HEK293 (cell line): Measurements from ENCODE around the gene SUFU.

ENCODE experiments used
- ATF2 ChIP-seq: fragments of 450-650 bp; formaldehyde crosslinking; IDR thresholded peaks from 2 replicates; pipeline ENCODE4 v1.5.1; 2016; ENCODE audit warnings: missing biosample characterization, missing genetic modification characterization, low read depth
- CTCF ChIP-seq: fragments of 450-650 bp; formaldehyde crosslinking; IDR thresholded peaks from 2 replicates; pipeline ENCODE4 v1.5.1; 2016; ENCODE audit warnings: missing biosample characterization, missing genetic modification characterization
- REPIN1 ChIP-seq: fragments of 450-650 bp; formaldehyde crosslinking; IDR thresholded peaks from 2 replicates; pipeline ENCODE4 v1.5.1; 2017; ENCODE audit warnings: missing biosample characterization, missing genetic modification characterization, low read depth
- TCF7L2 ChIP-seq: IDR thresholded peaks from 2 replicates; pipeline ENCODE4 v1.6.1; 2011; ENCODE audit warnings: low read depth, mild to moderate bottlenecking, inconsistent platforms, low read length, moderate library complexity, borderline replicate concordance
- YY1 ChIP-seq: fragments of 450-650 bp; formaldehyde crosslinking; IDR thresholded peaks from 2 replicates; pipeline ENCODE4 v1.5.1; 2018; ENCODE audit warnings: missing biosample characterization, missing genetic modification characterization
- ZBTB7A ChIP-seq: fragments of 450-650 bp; formaldehyde crosslinking; IDR thresholded peaks from 2 replicates; pipeline ENCODE4 v1.5.1; 2016; ENCODE audit warnings: low read depth, missing biosample characterization, missing genetic modification characterization
- ZFP37 ChIP-seq: fragments of 450-650 bp; formaldehyde crosslinking; IDR thresholded peaks from 2 replicates; pipeline ENCODE4 v1.5.1; 2016; ENCODE audit warnings: missing biosample characterization, missing genetic modification characterization
- ZNF133 ChIP-seq: fragments of 450-650 bp; formaldehyde crosslinking; IDR thresholded peaks from 2 replicates; pipeline ENCODE4 v1.5.1; 2016; ENCODE audit warnings: missing biosample characterization, missing genetic modification characterization
- ZNF155 ChIP-seq: fragments of 450-650 bp; formaldehyde crosslinking; IDR thresholded peaks from 2 replicates; pipeline ENCODE4 v1.5.1; 2016; ENCODE audit warnings: missing biosample characterization, missing genetic modification characterization
- ZNF274 ChIP-seq, 2 experiments: fragments of 200-500 bp in 1 of 2; fragments of 450-650 bp in 1 of 2; sonication (Bioruptor generic) in 1 of 2; formaldehyde crosslinking in 1 of 2; IDR thresholded peaks; 2 replicates each; pipeline versions ENCODE4 v1.5.1 to v1.6.1; 2014 to 2016; ENCODE audit warnings: borderline replicate concordance in 1 of 2, inconsistent platforms in 1 of 2, low read length in 1 of 2, missing biosample characterization in 1 of 2, missing genetic modification characterization in 1 of 2
- ZNF837 ChIP-seq: fragments of 450-650 bp; formaldehyde crosslinking; IDR thresholded peaks from 2 replicates; pipeline ENCODE4 v1.5.1; 2016; ENCODE audit warnings: missing biosample characterization, missing genetic modification characterization
- TF ChIP-seq, protein P1 (sequence below): fragments of 450-650 bp; formaldehyde crosslinking; conservative IDR thresholded peaks from 2 replicates; pipeline ENCODE4 v1.5.1; 2016; ENCODE audit warnings: low read depth, missing biosample characterization, missing genetic modification characterization
- TF ChIP-seq, protein P2 (sequence below): fragments of 450-650 bp; formaldehyde crosslinking; IDR thresholded peaks from 2 replicates; pipeline ENCODE4 v1.5.1; 2016; ENCODE audit warnings: missing biosample characterization, missing genetic modification characterization

- TF ChIP-seq CTCF (tag by site-specific recombination), result no peak
- no peak for TF ChIP-seq ZNF837
- no peak for TF ChIP-seq ZBTB7A
- TF ChIP-seq, protein P1, sequence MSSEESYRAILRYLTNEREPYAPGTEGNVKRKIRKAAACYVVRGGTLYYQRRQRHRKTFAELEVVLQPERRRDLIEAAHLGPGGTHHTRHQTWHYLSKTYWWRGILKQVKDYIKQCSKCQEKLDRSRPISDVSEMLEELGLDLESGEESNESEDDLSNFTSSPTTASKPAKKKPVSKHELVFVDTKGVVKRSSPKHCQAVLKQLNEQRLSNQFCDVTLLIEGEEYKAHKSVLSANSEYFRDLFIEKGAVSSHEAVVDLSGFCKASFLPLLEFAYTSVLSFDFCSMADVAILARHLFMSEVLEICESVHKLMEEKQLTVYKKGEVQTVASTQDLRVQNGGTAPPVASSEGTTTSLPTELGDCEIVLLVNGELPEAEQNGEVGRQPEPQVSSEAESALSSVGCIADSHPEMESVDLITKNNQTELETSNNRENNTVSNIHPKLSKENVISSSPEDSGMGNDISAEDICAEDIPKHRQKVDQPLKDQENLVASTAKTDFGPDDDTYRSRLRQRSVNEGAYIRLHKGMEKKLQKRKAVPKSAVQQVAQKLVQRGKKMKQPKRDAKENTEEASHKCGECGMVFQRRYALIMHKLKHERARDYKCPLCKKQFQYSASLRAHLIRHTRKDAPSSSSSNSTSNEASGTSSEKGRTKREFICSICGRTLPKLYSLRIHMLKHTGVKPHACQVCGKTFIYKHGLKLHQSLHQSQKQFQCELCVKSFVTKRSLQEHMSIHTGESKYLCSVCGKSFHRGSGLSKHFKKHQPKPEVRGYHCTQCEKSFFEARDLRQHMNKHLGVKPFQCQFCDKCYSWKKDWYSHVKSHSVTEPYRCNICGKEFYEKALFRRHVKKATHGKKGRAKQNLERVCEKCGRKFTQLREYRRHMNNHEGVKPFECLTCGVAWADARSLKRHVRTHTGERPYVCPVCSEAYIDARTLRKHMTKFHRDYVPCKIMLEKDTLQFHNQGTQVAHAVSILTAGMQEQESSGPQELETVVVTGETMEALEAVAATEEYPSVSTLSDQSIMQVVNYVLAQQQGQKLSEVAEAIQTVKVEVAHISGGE, result peak; percentile 56; the same call in 1 of the 2 replicates
- TF ChIP-seq, protein P2, sequence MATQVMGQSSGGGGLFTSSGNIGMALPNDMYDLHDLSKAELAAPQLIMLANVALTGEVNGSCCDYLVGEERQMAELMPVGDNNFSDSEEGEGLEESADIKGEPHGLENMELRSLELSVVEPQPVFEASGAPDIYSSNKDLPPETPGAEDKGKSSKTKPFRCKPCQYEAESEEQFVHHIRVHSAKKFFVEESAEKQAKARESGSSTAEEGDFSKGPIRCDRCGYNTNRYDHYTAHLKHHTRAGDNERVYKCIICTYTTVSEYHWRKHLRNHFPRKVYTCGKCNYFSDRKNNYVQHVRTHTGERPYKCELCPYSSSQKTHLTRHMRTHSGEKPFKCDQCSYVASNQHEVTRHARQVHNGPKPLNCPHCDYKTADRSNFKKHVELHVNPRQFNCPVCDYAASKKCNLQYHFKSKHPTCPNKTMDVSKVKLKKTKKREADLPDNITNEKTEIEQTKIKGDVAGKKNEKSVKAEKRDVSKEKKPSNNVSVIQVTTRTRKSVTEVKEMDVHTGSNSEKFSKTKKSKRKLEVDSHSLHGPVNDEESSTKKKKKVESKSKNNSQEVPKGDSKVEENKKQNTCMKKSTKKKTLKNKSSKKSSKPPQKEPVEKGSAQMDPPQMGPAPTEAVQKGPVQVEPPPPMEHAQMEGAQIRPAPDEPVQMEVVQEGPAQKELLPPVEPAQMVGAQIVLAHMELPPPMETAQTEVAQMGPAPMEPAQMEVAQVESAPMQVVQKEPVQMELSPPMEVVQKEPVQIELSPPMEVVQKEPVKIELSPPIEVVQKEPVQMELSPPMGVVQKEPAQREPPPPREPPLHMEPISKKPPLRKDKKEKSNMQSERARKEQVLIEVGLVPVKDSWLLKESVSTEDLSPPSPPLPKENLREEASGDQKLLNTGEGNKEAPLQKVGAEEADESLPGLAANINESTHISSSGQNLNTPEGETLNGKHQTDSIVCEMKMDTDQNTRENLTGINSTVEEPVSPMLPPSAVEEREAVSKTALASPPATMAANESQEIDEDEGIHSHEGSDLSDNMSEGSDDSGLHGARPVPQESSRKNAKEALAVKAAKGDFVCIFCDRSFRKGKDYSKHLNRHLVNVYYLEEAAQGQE (tag by site-specific recombination), result no peak
- no peak for TF ChIP-seq TCF7L2
- TF ChIP-seq ZNF274 (IDR thresholded peaks at IDR 0.05; ENCODE audit: low read length), result no peak
- no peak for TF ChIP-seq ZNF274 (tag by site-specific recombination; IDR thresholded peaks at IDR 0.05; ENCODE audit: borderline replicate concordance)
- TF ChIP-seq ZNF133 (tag by site-specific recombination), result no peak
- TF ChIP-seq YY1 (tag by site-specific recombination), result no peak
- no peak for TF ChIP-seq ZNF155 (tag by site-specific recombination)
- 0 out of 2 replicates have a peak, but pooled peaks have one; percentile 59 for TF ChIP-seq ZFP37
- 0 out of 2 replicates have a peak, but pooled peaks have one; percentile 15 for TF ChIP-seq ATF2 (tag by site-specific recombination)
- TF ChIP-seq REPIN1 (tag by site-specific recombination), result 0 out of 2 replicates have a peak, but pooled peaks have one; percentile 32
These were observed 142.2 kb downstream of the SUFU start for GRCh38 chr10:102645741-102646609.
